H9 (cell line): Measurements from ENCODE around the gene SPEM3. TPM values are rescaled to one million over a fixed set of nuclear protein-coding genes. Genes with fewer than 3 reads are reported as not detected.
A peak's percentile ranks its signal among the peaks of the same experiment; 100 is the strongest.

Source experiments
- DNase-seq: peaks from one replicate; pipeline ENCODE4 v3.0.0-alpha.2; 2017
- H2AFZ ChIP-seq: one replicate; pipeline ENCODE4 v1.6.1; 2013; ENCODE audit warnings: mild to moderate bottlenecking, low read length, control low read depth, moderate library complexity
- H2AK5ac ChIP-seq: 2 replicates; pipeline ENCODE4 v1.6.1; 2013; ENCODE audit warnings: low read length, control low read depth, mixed read lengths; ENCODE audit not compliant: insufficient read length
- H2BK120ac ChIP-seq: one replicate; pipeline ENCODE4 v1.6.1; 2013; ENCODE audit warnings: low read depth, mild to moderate bottlenecking, low read length, control low read depth, inconsistent platforms; ENCODE audit not compliant: poor library complexity, severe bottlenecking
- H2BK12ac ChIP-seq: 2 replicates; pipeline ENCODE4 v1.6.1; 2013; ENCODE audit warnings: low read length, control low read depth, mixed read lengths, low read depth; ENCODE audit not compliant: insufficient read length
- H2BK15ac ChIP-seq: 2 replicates; pipeline ENCODE4 v1.6.1; 2013; ENCODE audit warnings: low read depth, low read length, control low read depth
- H2BK20ac ChIP-seq: one replicate; pipeline ENCODE4 v1.6.1; 2013; ENCODE audit warnings: low read depth, mild to moderate bottlenecking, low read length, control low read depth, inconsistent platforms; ENCODE audit not compliant: poor library complexity, severe bottlenecking
- H2BK5ac ChIP-seq: 2 replicates; pipeline ENCODE4 v1.6.1; 2013; ENCODE audit warnings: low read length, control low read depth, mixed read lengths; ENCODE audit not compliant: insufficient read length
- H3K14ac ChIP-seq: 2 replicates; pipeline ENCODE4 v1.6.1; 2013; ENCODE audit warnings: low read length, control low read depth; ENCODE audit not compliant: insufficient read depth
- H3K18ac ChIP-seq: 2 replicates; pipeline ENCODE4 v1.6.1; 2013; ENCODE audit warnings: low read depth, mild to moderate bottlenecking, mixed read lengths, low read length, control low read depth; ENCODE audit not compliant: insufficient read length
- H3K23ac ChIP-seq: 2 replicates; pipeline ENCODE4 v1.6.1; 2013; ENCODE audit warnings: low read length, control low read depth, mixed read lengths, low read depth; ENCODE audit not compliant: insufficient read length
- H3K23me2 ChIP-seq: 2 replicates; pipeline ENCODE4 v1.6.1; 2013; ENCODE audit warnings: low read depth, mild to moderate bottlenecking, mixed read lengths, low read length, control low read depth; ENCODE audit not compliant: insufficient read length, poor library complexity, severe bottlenecking
- H3K27ac ChIP-seq: 2 replicates; pipeline ENCODE4 v1.5.1; 2013; ENCODE audit warnings: low read length, control low read depth, mixed read lengths, low read depth; ENCODE audit not compliant: insufficient read length
- H3K27me3 ChIP-seq: 2 replicates; pipeline ENCODE4 v1.6.1; 2013; ENCODE audit warnings: low read length, control low read depth, inconsistent platforms; ENCODE audit not compliant: insufficient read depth
- H3K4ac ChIP-seq: 2 replicates; pipeline ENCODE4 v1.6.1; 2013; ENCODE audit warnings: low read depth, mild to moderate bottlenecking, control low read depth, inconsistent platforms, low read length, moderate library complexity
- H3K4me1 ChIP-seq: 2 replicates; pipeline ENCODE4 v1.6.1; 2013; ENCODE audit warnings: low read length, control low read depth, inconsistent platforms; ENCODE audit not compliant: insufficient read depth
- H3K4me2 ChIP-seq: 2 replicates; pipeline ENCODE4 v1.6.1; 2013; ENCODE audit warnings: low read length, control low read depth, mixed read lengths; ENCODE audit not compliant: insufficient read length, insufficient read depth
- H3K56ac ChIP-seq: 2 replicates; pipeline ENCODE4 v1.6.1; 2013; ENCODE audit warnings: low read depth, mild to moderate bottlenecking, mixed read lengths, low read length, control low read depth; ENCODE audit not compliant: insufficient read length
- H3K79me1 ChIP-seq: 2 replicates; pipeline ENCODE4 v1.6.1; 2013; ENCODE audit warnings: low read depth, mild to moderate bottlenecking, moderate library complexity, low read length, control low read depth, inconsistent platforms; ENCODE audit not compliant: insufficient read depth, poor library complexity, severe bottlenecking
- H3K79me2 ChIP-seq: 2 replicates; pipeline ENCODE4 v1.6.1; 2013; ENCODE audit warnings: low read length, control low read depth, inconsistent platforms; ENCODE audit not compliant: insufficient read depth
- H3K9ac ChIP-seq: 2 replicates; pipeline ENCODE4 v1.6.1; 2013; ENCODE audit warnings: low read length, control low read depth, mixed read lengths; ENCODE audit not compliant: insufficient read length; ENCODE audit errors: extremely low read depth
- H3K9me3 ChIP-seq: one replicate; pipeline ENCODE4 v1.6.1; 2013; ENCODE audit warnings: low read depth, low read length, inconsistent platforms; ENCODE audit not compliant: control insufficient read depth
- H3T11ph ChIP-seq: one replicate; pipeline ENCODE4 v1.6.1; 2013; ENCODE audit warnings: mild to moderate bottlenecking, low read length, control low read depth, inconsistent platforms
- H4K20me1 ChIP-seq: one replicate; pipeline ENCODE4 v1.6.1; 2013; ENCODE audit not compliant: control insufficient read depth, insufficient read length, insufficient read depth
- H4K5ac ChIP-seq: 2 replicates; pipeline ENCODE4 v1.6.1; 2013; ENCODE audit warnings: low read depth, mild to moderate bottlenecking, mixed read lengths, low read length, control low read depth; ENCODE audit not compliant: insufficient read length
- H4K8ac ChIP-seq: replicated peaks from 2 replicates; pipeline ENCODE4 v1.6.1; 2013; ENCODE audit warnings: low read length, control low read depth, mixed read lengths, low read depth; ENCODE audit not compliant: insufficient read length
- H4K91ac ChIP-seq: 2 replicates; pipeline ENCODE4 v1.6.1; 2013; ENCODE audit warnings: low read depth, mild to moderate bottlenecking, moderate library complexity, mixed read lengths, low read length, control low read depth; ENCODE audit not compliant: insufficient read length
- H3K27ac Mint-ChIP-seq, 3 experiments: 2 replicates in 2 of 3; 3 replicates in 1 of 3; pipeline ENCODE4 v1.8.0; 2020 to 2021; ENCODE audit warnings: mixed read lengths in 3 of 3, mild to moderate bottlenecking in 1 of 3, moderate library complexity in 1 of 3
- H3K27me3 Mint-ChIP-seq: 2 replicates; pipeline ENCODE4 v1.8.0; 2021; ENCODE audit warnings: low read depth, mild to moderate bottlenecking, moderate library complexity, mixed read lengths
- H3K36me3 Mint-ChIP-seq, 3 experiments: 2 replicates in 2 of 3; 3 replicates in 1 of 3; pipeline ENCODE4 v1.8.0; 2020 to 2021; ENCODE audit warnings: low read depth in 3 of 3, mixed read lengths in 3 of 3; ENCODE audit not compliant: insufficient read depth in 1 of 3
- H3K4me1 Mint-ChIP-seq, 2 experiments: 2 replicates each; pipeline ENCODE4 v1.8.0; 2020; ENCODE audit warnings: mixed read lengths in 2 of 2
- H3K4me3 Mint-ChIP-seq, 2 experiments: 2 replicates in 1 of 2; 3 replicates in 1 of 2; pipeline ENCODE4 v1.8.0; 2020 to 2021; ENCODE audit warnings: mild to moderate bottlenecking in 2 of 2, mixed read lengths in 2 of 2, moderate library complexity in 1 of 2
- H3K9me3 Mint-ChIP-seq, 2 experiments: 2 replicates in 1 of 2; 3 replicates in 1 of 2; pipeline ENCODE4 v1.8.0; 2020; ENCODE audit warnings: mild to moderate bottlenecking in 2 of 2, mixed read lengths in 2 of 2, moderate library complexity in 1 of 2
- WGBS: extraction: QIAGEN DNeasy Blood & Tissue Kit; methylation state at CpG from one replicate; pipeline ENCODE4 v1.1.7; 2013; ENCODE audit warnings: missing lambda C conversion rate, low lambda C conversion rate, mixed read lengths; ENCODE audit not compliant: insufficient read length; ENCODE audit errors: extremely low coverage; 5-methylcytosine and 5-hydroxymethylcytosine counted together
- total RNA-seq: library from RNA; stranded (reverse); gene quantifications from 2 replicates; pipeline ENCODE4 v1.2.1, GENCODE V29; 2021
- TF ChIP-seq, protein P1 (sequence below): fragments of 200-600 bp; sonication (generic); conservative IDR thresholded peaks from 3 replicates; pipeline ENCODE4 v1.8.0; 2021; ENCODE audit warnings: antibody characterized with exemption, mild to moderate bottlenecking

The SPEM3 gene
- total RNA-seq, 1 experiment from 2014 or later, result not detected

DNA sequence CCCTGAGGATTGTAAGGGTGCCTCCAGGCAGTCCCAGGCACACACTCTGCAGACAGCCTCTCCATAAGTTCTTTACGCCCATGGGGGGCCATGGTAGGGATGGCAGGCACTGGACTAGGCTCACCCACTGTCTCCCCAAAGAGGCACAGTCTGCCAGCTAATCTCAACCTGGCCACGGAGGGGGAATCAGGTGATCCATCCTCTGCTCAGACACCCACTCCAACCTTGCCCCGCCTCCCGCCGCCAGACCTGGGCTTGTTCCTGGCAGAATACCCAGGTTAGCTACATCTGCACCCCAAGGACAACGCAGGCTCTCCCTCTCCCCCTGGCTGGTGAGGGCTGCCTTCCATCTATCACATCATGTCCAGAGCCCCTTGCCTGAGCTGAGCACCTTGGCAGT lies 19.8 kb upstream of the SPEM3 start:
- H3K9ac ChIP-seq, result no peak overlapping the region
- WGBS, result no CpG with 5 or more reads among the region's 6 CpGs
- H3T11ph ChIP-seq, result no peak overlapping the region
- H2BK120ac ChIP-seq, result no peak overlapping the region
- H3K4me1 Mint-ChIP-seq, result peaks cover 18 to 38% of the 10 kb centered on the region in 2 experiments
- TF ChIP-seq, protein P1, sequence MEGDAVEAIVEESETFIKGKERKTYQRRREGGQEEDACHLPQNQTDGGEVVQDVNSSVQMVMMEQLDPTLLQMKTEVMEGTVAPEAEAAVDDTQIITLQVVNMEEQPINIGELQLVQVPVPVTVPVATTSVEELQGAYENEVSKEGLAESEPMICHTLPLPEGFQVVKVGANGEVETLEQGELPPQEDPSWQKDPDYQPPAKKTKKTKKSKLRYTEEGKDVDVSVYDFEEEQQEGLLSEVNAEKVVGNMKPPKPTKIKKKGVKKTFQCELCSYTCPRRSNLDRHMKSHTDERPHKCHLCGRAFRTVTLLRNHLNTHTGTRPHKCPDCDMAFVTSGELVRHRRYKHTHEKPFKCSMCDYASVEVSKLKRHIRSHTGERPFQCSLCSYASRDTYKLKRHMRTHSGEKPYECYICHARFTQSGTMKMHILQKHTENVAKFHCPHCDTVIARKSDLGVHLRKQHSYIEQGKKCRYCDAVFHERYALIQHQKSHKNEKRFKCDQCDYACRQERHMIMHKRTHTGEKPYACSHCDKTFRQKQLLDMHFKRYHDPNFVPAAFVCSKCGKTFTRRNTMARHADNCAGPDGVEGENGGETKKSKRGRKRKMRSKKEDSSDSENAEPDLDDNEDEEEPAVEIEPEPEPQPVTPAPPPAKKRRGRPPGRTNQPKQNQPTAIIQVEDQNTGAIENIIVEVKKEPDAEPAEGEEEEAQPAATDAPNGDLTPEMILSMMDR, result no peak
- no peak overlapping the region for H3K27ac ChIP-seq
- no peak overlapping the region for H2AFZ ChIP-seq
- H3K4ac ChIP-seq, result no peak overlapping the region
- no peaks in the 10 kb centered on the region for H3K79me2 ChIP-seq
- no peak overlapping the region for H2BK20ac ChIP-seq
- H3K23ac ChIP-seq, result no peak overlapping the region
- peaks cover 0 to 2% of the 10 kb centered on the region in 2 experiments; a peak in 1 of 5 replicates for H3K9me3 Mint-ChIP-seq
- H3K18ac ChIP-seq, result no peak overlapping the region
- no peaks in the 10 kb centered on the region for H3K27me3 ChIP-seq
- no peak overlapping the region for H2AK5ac ChIP-seq
- no peaks in the 10 kb centered on the region for H3K79me1 ChIP-seq
- no peak overlapping the region for H2BK12ac ChIP-seq
- H3K27me3 Mint-ChIP-seq, result no peaks in the 10 kb centered on the region
- H2BK15ac ChIP-seq, result no peak overlapping the region
- H4K91ac ChIP-seq, result no peak overlapping the region
- no peaks in the 10 kb centered on the region for H4K20me1 ChIP-seq
- no peak overlapping the region; a peak in 1 of 5 replicates for H3K4me3 Mint-ChIP-seq
- H3K27ac Mint-ChIP-seq, result peak overlapping the region in 1 of 3 experiments; percentile 28; a peak in 1 of 7 replicates
- peaks cover 16 to 36% (median 27%) of the 10 kb centered on the region in 3 experiments for H3K36me3 Mint-ChIP-seq
- H3K23me2 ChIP-seq, result peaks cover 5% of the 10 kb centered on the region
- H3K56ac ChIP-seq, result no peak overlapping the region
- H3K9me3 ChIP-seq, result no peaks in the 10 kb centered on the region
- H4K5ac ChIP-seq, result no peak overlapping the region
- H2BK5ac ChIP-seq, result no peak overlapping the region
- H3K4me2 ChIP-seq, result no peak overlapping the region
- no peak overlapping the region for H4K8ac ChIP-seq
- DNase-seq, result no peak
- H3K4me1 ChIP-seq, result no peaks in the 10 kb centered on the region; the same call in 1 of the 2 replicates
- H3K14ac ChIP-seq, result no peak overlapping the region
